ENCODE results near the gene GRM7.

The GRM7 gene

DNA sequence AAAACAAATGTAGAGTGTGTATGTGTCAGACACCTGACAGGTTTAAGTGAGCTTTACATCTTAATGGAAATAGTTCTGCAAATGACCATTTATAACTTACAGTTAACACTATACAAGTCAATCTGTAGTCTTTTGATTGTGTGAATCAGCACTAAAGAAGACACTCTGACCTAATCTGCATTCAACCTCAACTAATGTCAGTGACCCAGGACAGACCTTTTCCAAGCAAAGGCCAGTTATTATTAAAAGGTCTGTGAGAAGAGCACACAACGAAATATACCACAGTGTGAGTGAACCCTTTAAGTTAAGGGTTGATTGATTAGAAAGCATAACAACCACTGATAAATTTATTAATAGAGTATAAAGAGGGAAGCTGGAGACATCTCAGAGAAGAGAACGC lies 878.8 kb downstream of the GRM7 start:
- DNase-seq, result no peak

DNA sequence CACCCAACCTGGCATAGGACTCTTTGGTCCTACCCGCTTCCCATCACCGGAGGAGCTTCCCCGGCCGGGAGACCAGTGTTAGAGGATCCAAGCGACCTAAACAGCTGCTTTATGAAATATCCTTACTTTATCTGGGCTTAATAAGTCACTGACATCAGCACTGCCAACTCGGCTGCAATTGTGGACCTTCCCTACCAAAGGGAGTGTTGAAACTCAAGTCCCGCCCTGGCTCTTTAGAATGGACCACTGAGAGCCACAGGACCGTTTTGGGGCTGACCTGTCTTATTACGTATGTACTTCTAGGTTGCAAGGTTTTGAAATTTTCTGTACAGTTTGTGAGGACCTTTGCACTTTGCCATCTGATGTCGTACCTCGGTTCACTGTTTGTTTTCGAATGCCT lies 879.5 kb downstream of the GRM7 start:
- DNase-seq, result no peak

DNA sequence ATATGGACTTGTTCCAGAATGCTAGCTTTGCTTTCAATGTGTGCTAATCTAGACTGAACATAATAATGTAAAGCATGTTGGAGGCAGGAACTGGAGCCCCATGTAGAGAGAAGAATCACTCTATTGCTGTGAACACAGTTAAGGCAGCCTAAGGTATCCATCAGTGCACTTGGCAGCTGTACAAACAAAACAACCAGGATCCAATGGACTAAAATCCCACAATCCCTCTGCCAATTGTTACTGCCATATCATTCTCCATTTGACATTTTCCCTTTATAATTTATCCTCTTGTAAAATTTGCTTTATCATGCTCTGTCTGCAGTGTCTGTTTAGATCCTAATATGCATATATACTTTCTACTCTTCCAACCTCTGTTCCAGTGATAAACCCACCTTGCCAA lies 883.9 kb downstream of the GRM7 start:
- DNase-seq, result no peak

DNA sequence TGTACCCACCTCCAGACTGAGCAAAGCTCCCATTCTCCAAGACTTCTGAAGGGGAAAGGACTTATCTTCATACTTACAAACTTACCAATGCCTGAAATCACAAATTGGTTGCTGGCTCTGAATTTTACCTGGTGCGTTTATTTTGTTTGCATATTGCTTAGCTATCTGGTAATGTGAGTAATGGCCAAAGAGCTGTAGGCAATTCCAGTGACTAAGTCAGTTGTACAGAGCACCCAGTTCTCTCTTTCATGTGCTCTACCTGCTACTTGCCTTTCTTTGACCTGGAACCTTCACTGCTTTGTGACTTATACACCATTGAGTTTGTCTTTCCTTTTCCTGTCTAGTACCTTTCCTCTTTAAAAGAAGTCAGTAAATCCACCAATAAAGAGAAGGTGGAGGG lies 884.8 kb downstream of the GRM7 start:
- no peak for DNase-seq

DNA sequence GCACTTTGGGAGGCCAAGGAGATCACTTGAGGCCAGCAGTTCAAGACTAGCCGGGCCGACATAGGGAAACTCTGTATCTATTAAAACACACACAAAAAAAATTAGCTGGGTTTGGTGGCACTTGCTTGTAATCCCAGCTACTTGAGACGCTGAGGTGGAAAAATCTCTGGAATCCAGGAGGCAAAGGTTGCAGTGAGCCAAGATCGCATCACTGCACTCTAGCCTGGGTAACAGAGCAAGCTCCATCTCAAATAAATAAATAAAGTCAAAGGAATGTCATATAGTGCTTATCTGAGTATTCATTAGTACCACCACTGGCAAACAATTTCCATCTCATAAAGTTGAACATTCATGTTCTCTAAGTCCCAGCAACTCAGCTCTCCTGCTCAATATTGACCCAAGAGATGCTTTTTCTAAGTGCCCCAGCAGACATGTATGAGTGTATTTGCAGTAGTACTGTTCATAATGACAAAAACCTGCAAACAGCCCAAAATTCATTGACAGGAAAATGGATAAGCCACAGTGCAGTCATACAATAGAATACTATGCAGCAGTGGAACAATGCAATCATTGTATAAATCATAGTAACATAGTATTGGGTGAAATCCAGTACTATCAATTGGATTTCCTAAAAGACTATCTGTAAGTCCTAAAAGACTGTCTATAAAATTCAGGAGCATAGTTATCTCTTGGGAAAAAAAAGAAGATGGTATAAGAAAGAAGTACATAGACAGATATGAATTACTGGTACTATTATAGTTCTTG lies 889.2 kb downstream of the GRM7 start:
- DNase-seq, result no peak

DNA sequence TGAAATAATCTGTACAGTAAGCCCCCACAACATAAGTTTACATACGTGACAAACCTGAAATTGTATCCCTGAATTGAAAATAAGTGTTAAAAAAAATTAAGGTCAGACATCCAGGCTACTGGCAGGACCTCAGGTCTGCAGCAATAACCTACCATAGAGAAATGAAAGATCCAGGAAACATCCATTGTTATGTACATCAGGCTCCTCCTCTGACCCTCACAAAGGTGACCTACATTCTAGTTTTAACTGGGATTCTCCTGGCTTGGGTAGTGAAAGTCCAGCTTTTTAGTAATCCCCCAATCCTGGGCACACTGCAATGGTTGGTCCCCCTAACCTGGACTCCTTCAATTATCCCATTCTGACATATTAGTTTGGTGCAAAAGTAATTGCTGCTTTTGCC lies 891.1 kb downstream of the GRM7 start:
- DNase-seq, result no peak

DNA sequence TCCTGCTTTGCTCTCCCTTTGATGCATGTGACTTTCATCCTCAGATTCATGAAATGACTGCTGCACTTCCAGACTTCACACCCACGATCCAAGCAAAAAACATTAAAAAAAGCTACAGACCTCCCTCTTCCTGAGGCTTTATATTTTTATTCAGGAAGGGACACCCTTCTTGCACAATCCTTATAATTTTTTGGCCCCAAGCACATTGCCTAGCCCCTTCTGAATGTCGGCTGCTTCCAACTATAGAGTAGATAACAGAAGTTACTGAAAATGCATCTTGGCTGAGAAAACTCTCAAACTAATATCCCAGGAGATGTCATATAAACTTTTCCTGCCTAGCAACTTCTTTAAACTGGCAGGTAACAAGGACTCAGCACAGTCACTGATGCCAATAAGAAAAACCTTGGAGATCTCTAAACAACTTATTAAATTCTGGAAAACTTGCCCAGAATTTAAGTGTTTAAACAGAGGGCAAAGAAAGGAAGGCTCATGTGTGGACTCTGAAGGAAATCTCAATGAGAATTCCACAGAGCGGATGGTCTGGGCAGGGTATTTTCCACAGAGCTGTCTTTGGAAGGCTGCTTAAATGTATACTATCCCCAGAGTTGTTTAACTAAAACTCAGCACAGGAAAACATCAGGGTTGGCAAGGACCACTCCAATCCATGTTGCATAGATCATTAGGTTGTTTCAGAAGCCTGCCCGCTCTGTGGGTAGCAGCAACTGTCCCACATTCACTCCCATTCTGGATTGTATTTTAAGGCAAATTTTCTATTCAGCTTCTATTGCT lies 893.9 kb downstream of the GRM7 start:
- DNase-seq, result no peak

DNA sequence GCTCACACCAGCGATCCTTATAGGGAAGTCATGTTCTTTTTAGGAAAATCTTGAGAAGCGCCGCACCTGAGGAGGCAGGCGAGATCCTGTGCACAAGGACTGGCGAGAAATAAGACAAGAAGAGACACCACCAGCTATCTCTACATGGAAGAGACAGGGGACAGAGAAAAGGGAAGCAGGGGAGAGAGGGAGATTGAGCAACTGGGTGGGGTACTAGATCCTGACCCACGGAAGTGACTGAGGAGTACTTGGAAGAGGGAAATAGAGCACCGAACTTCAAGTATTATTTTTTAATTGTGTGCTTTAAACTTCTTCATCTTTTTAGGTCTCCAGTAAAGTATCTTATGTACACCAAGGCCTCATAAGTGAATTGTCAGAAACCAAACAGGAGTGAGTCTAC lies 898.7 kb downstream of the GRM7 start:
- no peak for DNase-seq

DNA sequence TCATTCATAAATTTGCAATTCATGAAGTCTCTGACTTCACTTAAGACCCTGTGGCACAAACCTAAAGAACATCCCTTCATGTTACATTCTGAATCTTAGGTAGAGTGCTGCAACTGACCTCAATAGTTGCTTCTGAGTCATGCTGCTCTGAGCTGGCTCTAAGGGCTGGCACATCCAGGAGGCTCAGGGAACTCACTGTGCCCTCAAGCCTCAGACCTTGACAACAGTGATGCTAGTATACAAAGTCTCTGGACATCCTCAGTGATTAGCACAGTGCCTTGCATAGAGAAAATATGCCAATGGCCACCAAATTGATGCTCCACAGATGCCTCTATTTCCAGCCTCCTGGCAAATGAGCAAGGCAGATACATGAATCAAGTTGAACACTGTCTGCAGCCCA lies 899.8 kb downstream of the GRM7 start:
- DNase-seq, result no peak

DNA sequence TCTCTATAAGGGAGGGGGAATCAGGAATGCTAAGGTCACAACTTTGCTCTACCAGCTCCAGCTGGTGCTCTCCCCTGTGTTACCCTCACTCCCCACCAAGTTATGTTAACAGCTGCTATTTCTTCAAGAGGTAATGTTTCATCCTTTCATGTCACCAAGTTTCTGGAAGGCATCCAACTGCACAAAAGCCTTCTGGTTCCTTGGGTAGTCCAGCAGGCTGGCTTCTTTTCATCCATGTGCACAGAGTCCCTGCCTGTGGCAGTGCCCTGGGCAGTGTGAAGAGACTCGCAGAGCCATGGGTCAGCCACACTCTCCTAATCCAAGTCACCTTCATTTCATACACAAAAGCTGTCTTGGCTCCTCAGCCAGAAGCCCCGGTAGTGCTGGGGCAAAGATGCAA lies 903.2 kb downstream of the GRM7 start:
- DNase-seq, result no peak

DNA sequence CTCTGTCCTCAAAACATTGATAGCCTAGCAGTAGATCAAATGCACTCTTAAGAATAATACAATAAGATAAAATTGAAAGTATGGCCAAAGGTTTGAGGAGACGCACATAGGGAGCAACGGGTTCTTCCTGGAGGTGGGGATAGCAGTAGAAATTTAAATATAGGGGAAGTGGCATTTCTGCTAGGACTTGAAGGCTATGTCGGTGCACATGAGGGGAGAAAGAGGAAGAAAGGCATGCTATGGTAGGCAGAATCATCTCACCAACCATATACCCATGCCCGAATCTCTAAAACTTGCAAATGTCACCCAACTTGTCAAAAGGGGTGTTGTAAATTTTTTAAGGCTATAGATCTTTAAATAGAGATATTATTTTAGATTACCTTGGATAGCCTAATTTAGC lies 905.6 kb downstream of the GRM7 start:
- no peak for DNase-seq

DNA sequence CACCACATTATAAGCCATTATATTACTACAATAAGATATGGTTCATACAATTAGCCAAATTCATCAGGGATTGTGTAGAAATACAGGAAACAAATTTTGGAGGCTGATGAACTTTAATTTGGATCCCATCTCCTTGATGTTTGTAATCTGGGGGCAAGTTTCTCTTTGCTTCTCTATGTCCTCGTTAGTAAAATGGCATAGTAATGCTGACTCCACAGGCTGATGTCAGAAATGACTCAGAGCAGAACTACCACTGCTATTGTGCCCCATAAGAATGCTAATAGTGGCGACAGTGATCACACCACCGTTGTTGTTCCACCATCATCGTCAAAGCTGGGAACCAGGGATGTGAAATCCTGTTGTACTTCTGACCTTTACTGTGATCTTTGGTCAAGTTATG lies 918.4 kb downstream of the GRM7 start:
- no peak for DNase-seq

DNA sequence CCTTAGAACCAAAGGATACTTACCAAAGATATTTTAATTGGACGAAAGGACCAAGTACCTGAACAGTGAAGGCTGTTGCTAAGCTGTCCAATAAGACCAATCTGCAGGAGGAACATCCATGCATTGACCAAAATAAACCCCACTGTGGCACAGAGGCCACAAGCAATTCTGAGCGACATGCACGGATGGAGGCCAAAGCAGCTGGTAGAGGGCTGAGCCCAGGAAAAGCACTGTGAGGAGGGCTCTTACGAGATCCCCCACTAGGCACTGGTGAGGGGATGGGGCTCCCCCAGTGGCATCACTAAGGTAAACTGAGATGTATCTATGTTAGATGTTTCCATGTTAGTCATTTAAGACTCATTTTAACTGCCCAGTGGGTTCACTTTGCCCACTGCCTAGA lies 920.5 kb downstream of the GRM7 start:
- DNase-seq, result no peak

DNA sequence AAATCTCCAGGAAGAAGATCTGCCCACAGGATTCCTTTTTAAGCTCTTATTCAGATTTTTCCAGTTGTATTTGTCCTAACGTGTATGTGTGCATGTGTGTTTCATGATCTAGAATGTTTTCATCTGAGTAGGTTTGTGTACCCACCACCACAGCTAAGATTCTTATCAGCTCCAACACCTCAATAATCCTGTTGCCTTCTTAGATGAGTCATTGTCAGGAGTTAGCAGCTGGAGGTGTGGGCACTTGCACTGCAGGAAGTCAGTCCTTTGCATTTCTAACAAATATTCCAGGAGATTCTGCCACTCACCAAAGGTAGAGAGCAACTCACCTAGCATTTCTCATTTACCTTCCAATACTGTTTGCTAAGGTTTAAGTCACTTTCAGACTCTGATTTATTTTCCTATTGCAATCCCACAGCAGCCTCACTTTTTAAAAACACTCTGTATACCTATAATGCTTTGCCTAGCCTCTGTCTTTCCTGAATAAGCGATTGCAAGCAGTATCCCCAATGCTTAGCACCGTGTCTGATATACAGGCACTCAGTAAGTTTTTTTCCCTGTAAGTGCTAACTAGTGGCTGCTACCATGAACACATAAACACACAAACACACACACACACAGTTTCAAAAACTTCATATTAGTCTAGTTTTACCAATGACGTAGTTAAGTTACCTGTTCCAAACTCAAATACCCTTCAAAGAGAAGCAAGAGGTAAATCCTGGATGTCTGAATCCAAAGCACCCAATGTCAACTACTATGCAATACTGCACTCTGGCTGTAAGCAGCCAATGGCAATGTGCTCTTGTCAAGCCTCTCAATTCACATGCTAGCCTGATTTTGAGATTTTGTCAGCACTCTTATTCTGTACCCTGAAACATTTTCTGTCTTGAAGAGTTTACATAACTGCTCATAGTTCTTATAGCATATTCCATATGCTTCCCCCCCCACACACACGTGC lies 927.2 kb downstream of the GRM7 start:
- no peak for DNase-seq

DNA sequence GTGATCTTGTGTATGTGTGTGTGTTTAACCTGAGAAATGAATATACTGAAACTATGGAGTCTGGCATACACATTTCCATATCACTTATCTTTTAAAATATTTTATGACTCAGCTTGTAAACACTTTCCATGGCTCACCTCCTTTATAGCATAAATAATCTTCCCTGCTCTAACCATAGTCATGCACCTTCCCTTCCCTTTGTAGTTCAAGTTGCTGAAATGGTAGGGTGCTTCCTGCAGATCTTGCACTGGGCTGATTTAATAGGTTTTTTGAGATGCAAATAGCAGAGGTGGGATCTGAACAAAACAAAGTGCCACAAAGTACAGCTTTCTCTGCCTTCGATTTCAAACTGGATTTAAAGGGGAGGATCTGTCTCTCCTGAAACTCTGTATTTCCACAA lies 928.0 kb downstream of the GRM7 start:
- no peak for DNase-seq

DNA sequence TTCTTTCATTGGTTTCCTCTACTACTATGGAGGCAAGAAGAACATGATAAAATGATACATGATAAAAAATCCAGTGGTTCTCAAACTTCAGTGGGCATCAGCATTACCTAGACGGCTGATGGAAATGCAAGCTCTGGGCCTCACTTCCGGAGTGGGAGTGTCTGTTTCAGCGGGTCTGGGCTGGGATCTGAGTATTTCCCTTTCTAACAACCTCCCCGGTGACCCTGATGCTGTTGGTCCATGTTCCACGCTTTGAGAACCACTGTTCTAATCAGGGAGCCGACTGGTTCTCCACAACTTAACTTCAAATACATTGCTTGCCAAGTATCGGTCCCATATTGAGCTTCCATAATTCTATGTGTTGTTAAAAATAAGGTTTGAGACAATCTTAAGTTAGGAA lies 928.4 kb downstream of the GRM7 start:
- no peak for DNase-seq

DNA sequence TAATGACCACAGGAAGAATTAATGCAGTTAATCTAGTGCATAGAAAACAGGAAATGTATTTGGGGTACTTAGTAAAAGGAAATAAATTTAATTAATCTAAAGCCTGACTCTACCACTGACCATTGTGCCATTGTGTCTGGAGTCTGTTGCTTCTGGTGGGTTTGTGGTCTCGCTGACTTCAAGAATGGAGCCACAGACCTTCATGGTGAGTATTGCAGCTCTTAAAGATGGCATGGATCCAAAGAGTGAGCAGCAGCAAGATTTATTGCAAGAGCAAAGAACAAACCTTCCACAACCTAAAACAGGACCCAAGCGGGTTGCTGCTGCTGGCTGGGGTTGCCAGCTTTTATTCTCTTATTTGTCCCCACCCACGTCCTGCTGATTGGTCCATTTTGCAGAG lies 929.2 kb downstream of the GRM7 start:
- DNase-seq, result no peak

Measured in right kidney (tissue), 1 donor.